Measurements from ENCODE around the gene ONECUT1.

DNA sequence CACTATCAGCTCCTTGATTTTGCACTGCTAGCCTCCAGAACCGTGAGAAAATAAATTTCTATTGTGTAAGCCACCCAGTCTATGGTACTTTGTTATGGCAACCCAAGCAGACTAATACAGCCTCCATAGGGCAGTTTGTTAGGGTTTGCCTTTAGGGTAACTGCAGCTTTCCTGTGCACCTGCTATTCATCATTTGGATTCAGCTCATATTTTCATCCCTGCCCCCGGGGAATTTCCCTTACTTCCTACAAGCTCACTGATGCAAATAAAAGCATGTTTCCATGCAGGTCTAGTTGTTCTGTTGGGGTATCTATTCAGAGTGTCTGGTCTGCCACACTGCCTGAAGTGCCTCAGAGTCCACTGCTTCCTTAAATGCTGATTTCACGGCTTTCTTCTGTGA is 62.3 kb downstream of the ONECUT1 start:
- TF ChIP-seq, protein P1, sequence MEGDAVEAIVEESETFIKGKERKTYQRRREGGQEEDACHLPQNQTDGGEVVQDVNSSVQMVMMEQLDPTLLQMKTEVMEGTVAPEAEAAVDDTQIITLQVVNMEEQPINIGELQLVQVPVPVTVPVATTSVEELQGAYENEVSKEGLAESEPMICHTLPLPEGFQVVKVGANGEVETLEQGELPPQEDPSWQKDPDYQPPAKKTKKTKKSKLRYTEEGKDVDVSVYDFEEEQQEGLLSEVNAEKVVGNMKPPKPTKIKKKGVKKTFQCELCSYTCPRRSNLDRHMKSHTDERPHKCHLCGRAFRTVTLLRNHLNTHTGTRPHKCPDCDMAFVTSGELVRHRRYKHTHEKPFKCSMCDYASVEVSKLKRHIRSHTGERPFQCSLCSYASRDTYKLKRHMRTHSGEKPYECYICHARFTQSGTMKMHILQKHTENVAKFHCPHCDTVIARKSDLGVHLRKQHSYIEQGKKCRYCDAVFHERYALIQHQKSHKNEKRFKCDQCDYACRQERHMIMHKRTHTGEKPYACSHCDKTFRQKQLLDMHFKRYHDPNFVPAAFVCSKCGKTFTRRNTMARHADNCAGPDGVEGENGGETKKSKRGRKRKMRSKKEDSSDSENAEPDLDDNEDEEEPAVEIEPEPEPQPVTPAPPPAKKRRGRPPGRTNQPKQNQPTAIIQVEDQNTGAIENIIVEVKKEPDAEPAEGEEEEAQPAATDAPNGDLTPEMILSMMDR (IDR thresholded peaks at IDR 0.05; ENCODE audit: poor library complexity): no peak
- no peak for TF ChIP-seq EZH2phosphoT487 (IDR thresholded peaks at IDR 0.05; ENCODE audit: low read depth, severe bottlenecking, unreplicated experiment)
- no peak for TF ChIP-seq EZH2 (IDR thresholded peaks at IDR 0.05; ENCODE audit: borderline replicate concordance)
